HG02970 (cell line): Measurements from ENCODE around the gene NUDT8.
"Not testable (repeated sequence)": the region's sequence is repeated elsewhere in the genome, so short reads cannot be mapped to it uniquely, and the experiment has no call there.

ENCODE experiments used
- ATAC-seq: cut with Tn5 transposase; IDR thresholded peaks from one replicate; pipeline ENCODE4 v1.9.1; 2021; ENCODE audit warnings: mild to moderate bottlenecking, moderate library complexity, moderate number of reproducible peaks; ENCODE audit not compliant: unreplicated experiment, low FRiP score

Gene NUDT8

GRCh38 chr11:67662142-67662834, 32.6 kb upstream of the NUDT8 start:
- no peak for ATAC-seq

- ATAC-seq, result not testable (repeated sequence)
These were observed 31.0 kb upstream of the NUDT8 start for GRCh38 chr11:67660752-67661151.

- ATAC-seq, result not testable (repeated sequence)
These were observed 30.0 kb upstream of the NUDT8 start for GRCh38 chr11:67659651-67660165.

- ATAC-seq, result no peak
These were observed 27.6 kb upstream of the NUDT8 start for GRCh38 chr11:67657300-67657699.

GRCh38 chr11:67656278-67656922, 26.7 kb upstream of the NUDT8 start:
- ATAC-seq, result no peak

- no peak for ATAC-seq
These were observed 24.5 kb upstream of the NUDT8 start for GRCh38 chr11:67654225-67654624.

- no peak for ATAC-seq
These were observed 23.5 kb upstream of the NUDT8 start for GRCh38 chr11:67652965-67653845.

GRCh38 chr11:67651976-67652781, 22.4 kb upstream of the NUDT8 start:
- ATAC-seq, result no peak

- ATAC-seq, result no peak
These were observed 20.1 kb upstream of the NUDT8 start for GRCh38 chr11:67649634-67650510.

- no peak for ATAC-seq
These were observed 19.3 kb upstream of the NUDT8 start for GRCh38 chr11:67648796-67649613.

GRCh38 chr11:67648140-67648795, 18.5 kb upstream of the NUDT8 start:
- ATAC-seq, result no peak

- ATAC-seq, result no peak
These were observed 17.7 kb upstream of the NUDT8 start for GRCh38 chr11:67647471-67647870.

- ATAC-seq, result no peak
These were observed 17.0 kb upstream of the NUDT8 start for GRCh38 chr11:67646535-67647336.

- ATAC-seq, result no peak
These were observed 16.1 kb upstream of the NUDT8 start for GRCh38 chr11:67645521-67646461.

- no peak for ATAC-seq
These were observed 15.0 kb upstream of the NUDT8 start for GRCh38 chr11:67644472-67645418.
